Fibroblast of skin of right quadriceps (primary cell): ENCODE data around the gene CALHM6.

Experiments used
- DNase-seq: peaks from one replicate; pipeline ENCODE4 v3.0.0-alpha.2; 2013

The CALHM6 gene

DNA sequence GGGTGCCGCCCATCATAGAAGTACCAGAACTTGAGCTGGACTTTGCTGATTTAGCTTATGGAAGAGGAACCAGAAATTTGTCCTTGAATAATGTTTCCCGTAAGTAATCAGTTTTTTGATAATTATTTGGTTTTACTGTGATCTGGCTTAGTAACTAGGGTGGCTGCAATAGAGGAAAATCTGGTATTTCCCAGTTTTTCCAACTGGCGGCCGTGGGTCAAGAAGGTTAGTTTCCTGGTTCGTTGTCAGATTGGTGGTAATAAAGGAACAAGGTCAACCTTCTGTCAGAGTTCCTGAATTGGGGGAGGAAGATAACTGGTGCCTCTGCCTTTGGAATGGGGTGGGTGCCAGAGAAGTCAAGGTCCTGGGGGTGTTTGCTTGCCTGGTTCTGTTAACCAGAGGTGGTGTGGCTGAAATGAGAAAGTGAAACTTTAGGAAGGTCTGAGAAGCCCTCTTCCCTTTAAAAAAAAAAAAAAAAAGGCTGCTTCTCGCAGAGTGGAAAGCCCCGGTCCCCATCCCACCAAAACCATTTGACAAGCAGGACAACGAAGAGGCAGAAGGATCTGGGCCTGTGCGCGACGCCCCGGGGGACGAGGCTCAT, at the start of gene CALHM6:
Gene CALHM6 (plus strand): TSS at position 45 of the 601 bp plus-strand sequence. CDS start 555 bp downstream, at position 600.
- no peak for DNase-seq

DNA sequence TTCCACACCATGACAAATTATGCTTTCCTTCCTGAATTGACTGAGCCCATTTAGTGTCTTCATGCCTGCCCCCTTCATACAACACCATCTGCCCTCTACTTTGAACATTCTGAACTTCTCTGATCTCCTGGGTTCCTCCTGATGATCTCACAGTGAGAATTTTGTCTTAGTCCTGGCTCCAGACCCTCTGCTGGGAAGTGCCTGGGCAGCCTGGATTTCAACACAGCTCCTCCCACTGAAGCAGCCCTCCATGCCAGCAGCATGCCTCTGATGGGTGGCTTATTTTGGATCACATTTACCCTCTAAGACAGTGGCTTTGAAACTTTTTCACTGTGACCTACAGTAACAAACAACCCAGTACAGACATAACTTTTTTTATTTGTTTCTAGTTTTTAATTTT, 48.9 kb upstream of the CALHM6 start:
- no peak for DNase-seq

DNA sequence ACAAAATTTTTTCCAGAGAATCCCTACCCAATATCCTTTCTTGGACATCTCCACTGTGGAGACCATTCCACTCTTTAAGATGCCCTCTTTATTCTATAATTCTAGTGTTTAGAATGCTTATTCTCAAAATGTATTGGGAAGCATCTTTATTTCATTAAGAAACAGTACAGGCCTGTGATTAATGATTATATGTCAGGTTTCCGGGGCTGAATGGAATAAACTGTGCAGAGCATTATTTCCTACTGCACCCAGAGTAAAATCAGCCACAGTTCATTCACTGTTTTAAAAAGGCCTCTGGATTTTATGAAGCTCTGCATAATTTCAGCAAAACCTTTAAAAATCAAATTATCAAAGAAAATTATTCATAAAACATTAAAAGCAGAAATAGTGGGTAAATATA, 47.8 kb upstream of the CALHM6 start:
- no peak for DNase-seq

DNA sequence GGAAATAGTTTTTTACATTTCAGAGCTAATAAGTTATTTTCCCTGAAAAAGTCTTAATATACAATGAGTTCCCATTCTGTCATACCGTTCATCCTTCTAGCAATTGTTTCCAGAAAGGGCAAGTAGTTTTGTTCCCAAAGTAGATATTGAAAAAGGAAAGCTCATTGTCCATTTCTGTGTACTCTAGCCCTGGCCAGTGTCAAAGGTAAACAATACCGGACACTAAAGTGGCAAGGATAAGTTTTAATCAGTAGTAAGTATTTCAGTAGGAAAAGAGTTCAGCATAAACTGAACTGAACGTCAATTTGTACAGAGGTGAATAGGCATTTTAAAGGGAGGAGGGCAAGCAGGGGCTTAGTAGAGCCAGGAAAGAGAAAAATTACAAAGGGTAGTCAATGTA, 43.5 kb upstream of the CALHM6 start:
- no peak for DNase-seq

DNA sequence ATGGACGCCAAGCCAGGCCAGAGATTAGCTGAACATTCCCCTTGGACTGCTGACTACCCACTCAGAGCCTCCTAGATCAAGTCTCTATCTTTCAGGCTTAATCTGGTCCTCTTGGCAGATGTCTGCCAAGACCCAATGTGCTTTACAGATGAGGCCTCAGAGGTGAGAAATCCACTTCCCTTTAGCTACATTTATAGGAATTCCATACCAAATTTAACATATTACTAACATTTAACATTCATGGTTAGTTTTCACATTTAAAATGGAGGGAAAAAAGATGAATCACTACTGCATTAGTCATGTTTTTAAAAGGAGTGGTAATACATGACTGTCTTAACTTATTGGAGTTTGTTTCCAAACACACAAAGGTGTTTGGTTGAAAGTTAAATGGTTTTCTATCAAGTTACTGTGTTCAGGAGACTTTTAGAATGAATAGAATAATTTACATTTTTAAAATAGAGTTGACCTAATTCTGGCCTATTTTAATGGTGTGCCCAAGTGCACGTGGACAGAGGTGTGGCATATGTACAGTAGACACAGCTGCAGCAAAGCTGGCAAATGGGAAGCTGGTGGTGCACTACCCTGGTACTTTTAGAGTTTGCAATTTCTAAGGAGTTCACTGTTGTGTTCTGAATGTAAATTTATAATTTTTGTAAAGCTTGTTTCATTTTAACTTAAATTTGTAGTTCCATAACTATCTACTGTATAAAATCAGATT, 41.9 kb upstream of the CALHM6 start:
- peak; percentile 50 for DNase-seq

DNA sequence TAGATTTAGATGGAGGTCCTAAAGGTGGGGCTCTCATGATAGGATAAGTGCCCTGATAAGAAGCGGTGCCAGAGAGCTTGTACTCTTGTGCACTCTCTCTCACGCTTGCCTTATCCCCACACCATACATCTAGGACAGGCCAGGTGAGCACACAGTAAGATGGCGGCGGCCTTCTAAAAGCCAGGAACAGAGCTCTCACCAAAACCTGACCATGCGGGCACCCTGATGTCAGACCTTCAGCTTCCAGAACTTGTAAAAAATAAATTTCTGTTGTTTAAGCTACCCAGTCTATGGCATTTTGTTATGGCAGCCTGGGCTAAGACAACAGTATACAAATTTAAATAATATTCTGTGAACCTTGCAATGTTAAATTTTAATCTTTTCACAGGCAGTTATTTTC, 40.8 kb upstream of the CALHM6 start:
- no peak for DNase-seq

DNA sequence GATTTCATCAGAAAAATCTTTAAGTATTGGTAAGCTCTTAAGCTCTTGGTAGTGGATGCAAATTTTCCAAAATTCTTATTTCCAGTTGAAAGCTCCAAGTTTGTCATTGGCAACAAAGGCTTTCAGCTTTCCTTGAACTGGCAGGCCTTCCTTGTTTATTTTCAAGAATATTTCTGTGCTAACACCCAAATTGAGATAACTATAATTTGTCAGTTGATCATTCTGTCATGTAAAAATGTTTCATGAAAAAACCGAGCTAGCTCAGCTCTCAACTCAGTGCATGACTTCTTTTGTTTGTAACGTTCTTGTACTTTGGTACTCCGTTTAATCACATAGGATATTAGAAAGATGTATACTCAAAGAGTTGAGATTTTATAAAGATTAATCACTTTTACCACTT, 38.9 kb upstream of the CALHM6 start:
- DNase-seq, result no peak

DNA sequence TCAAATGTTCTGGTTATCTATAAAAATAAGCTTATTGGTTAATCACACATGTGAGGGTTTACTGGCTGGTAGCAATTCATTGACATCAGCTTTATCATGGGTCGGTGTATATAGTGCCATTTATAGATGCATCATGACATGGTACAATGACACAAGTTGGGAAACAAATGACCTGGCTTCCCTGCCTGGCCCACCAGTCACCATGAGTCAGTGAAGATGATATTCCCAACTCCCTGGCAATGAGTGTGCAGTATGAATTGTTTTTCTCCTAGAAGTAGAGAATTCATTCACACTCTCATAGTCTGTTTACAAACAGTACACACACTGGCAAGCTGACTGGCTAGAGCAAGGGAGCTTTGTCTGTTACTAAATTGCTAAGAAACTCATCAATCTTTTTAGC, 37.2 kb upstream of the CALHM6 start:
- peak; percentile 49 for DNase-seq

DNA sequence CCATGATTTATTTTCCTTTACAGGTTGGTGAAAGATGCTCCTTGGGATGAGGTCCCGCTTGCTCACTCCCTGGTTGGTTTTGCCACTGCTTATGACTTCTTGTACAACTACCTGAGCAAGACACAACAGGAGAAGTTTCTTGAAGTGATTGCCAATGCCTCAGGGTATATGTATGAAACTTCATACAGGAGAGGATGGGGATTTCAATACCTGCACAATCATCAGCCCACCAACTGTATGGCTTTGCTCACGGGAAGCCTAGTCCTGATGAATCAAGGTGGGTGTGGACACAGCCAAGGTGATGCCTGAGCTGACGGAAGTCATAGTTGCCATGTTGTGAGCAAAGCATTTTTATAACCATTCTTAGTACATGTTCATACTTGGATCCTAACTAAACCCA, 34.6 kb upstream of the CALHM6 start:
- DNase-seq, result no peak

DNA sequence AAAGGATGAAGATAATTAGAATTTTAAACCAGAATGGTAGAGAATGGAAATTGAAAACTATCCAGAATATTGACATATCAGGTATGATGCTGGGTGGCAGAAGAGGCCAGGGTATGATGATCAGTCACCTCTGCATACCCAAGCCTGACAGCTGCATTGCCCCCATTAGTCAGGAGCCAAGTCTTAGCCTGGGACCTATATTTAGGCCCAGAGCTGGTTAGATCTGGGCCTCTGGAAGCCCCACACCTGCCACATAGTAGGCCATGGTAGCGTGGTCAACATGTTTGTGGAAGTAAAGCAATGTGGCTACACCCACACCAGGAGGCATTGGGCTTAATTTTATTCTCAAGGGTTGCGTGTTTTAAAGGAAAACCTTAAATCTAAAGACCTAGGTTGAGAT, 32.1 kb upstream of the CALHM6 start:
- DNase-seq, result no peak

DNA sequence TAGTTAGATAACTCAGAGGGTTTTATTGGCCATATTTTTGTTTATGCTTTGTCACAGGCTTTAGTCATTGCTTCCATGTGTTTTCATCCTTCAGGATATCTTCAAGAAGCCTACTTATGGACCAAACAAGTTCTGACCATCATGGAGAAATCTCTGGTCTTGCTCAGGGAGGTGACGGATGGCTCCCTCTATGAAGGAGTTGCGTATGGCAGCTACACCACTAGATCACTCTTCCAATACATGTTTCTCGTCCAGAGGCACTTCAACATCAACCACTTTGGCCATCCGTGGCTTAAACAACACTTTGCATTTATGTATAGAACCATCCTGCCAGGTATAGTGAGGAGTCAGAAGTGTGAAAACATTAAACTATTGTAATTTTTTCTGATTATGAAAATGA, 30.3 kb upstream of the CALHM6 start:
- no peak for DNase-seq

DNA sequence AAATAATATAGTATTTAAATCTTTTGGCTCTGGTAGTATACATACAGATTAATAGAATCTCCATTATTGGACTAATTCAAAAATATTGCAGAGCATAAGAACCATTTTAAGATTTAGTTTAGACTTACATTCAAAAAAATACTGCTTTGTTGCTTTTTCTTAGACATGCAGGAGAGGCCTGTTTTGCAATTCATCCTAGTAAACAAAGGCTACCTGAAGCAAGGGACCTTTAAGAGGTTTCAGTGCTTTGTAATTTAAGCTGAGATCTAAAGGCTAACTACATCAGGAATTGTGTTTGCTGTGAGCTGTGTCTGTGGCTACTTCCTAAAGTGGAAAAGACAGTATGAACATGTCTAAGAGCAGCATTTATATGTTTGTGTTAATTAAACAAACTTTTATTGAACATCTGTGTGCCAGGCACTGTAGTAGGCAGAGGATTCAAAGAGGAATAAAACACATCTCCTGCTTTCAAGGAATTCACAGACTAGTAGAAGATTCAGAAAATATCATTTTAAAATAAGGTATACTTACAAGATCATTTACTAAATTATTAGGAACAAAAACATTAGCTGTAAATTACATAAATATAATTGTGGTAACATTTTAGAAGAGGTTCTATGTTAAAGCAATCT, 29.1 kb upstream of the CALHM6 start:
- no peak for DNase-seq

DNA sequence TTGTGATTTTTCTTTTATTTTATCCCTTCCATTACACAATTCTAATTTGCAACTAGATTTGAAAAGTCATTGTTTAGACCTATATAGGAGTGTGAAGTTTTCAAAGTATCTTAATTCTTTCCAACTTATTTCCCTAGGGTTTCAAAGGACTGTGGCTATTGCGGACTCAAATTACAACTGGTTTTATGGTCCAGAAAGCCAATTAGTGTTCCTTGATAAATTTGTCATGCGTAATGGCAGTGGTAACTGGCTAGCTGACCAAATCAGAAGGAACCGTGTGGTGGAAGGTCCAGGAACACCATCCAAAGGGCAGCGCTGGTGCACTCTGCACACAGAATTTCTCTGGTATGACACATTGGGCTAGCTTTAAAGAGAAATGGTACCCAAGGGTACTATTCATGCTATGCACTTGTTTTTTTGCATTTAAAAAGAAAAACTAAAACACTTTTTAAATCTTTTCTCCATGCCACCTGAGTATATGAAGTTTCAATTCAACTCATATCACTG, 27.9 kb upstream of the CALHM6 start:
- DNase-seq, result no peak

DNA sequence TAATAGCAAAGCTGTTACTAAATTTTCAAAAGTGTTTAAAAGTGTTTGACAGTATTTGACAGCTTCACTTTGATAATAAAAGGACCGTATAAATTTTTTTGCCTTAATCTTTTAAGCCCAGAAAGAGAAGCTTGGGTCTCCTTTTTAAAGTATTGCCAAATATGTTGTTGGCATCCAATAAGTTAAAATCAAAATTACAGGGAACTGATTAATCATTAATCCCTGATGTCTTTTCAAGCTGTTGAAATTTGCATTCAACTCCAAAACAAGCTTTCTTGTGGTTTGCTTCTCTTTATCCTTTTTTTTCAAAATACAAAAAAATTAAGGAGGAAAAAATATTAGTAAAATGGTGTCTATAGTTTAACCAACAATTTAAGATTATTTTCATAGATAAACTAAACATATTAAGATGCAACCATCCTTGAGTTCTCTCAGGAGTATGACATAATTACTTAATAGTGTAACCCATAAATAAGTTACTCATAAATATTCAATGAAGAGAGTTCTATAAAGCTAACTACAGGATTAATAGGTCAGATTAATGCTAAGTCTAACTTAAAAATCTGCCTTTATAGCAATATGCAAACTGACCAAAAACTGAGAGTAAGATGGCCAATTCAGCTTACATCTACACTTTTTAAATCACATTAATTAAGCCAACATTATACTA, 27.0 kb upstream of the CALHM6 start:
- no peak for DNase-seq

DNA sequence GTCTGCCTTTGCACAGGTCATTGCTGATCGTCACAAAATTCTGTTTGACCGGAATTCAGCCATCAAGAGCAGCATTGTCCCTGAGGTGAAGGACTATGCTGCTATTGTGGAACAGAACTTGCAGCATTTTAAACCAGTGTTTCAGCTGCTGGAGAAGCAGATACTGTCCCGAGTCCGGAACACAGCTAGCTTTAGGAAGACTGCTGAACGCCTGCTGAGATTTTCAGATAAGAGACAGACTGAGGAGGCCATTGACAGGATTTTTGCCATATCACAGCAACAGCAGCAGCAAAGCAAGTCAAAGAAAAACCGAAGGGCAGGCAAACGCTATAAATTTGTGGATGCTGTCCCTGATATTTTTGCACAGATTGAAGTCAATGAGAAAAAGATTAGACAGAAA, 24.6 kb upstream of the CALHM6 start:
- no peak for DNase-seq

DNA sequence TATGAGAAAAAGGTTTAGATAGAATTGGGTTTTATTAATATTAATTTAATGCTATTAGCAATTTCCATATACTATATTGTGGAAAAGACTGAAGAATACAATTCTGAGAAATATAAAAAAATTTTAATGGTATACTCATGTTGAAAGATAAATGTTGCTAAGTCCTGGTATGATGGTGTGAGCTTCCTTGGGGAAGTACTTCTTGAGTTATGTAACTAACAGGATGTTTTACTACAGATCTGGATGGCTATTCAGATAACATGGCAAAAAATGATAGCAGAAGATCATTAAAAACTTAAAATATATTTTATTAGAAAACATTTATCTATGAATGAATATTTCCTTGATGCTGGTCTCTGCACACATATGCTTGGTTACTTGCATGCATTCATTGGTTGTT, 23.5 kb upstream of the CALHM6 start:
- DNase-seq, result no peak

DNA sequence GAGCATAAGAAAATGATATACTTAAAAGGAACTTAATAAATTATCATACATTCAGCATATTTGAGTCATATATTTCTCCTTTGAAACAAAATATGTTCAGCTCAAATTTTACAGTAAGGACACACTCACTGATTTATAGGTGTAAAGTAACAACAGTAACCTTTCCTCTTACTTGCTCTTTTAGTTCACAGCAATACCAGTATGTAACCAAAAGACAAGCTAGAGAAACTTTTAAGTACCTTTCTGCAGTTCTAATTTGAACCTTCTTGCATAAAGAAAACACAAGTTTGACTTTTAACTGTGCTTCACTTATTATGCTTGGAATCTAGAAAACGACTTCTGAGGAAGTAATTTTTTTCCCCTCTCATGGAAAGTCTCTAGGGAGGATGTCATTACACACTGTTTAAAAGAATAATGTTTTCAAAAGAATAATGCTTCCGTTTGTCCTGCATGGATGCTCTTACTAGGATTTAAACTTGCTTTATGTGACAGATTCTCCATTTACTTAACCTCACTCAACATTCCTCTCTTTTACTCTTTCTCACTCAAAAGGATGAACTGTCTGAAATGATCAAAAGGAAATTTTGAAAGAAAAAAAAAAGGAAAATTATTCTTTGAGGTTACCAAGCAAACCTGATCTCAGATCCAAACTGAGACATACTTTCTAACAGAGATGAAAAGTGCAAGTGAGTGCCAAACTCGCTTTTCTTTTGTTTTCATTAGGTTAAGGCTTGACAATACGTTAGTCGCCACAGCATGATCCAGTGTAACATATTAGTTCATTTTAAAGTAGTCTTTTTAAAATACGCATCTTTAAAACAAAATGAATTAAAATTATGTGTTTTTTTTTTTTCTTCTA, 22.4 kb upstream of the CALHM6 start:
- DNase-seq, result peak; percentile 17

DNA sequence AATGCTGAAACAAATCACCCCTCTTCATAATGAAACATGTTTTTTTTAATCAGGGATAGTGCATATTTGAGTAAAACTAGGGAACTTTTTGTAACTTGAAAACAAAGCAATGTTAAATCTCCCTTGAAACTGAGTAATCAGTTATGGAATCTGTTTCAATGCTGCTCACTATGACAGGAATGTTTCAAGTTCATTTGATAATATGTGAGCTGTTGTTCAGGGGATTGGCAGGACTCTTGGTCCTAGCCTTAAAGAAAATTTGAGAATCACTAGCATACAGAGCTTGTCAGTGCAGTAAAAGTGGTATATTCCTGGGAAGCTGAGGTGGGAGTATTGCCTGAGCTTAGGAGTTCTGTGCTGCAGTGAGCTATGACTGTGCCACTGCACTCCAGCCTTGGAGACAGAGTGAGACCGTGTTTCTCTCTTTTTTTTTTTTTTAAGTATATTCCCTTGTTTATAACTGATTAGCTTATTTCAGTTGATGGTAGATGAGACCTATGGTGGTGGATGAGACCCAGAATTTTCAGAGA, 21.6 kb upstream of the CALHM6 start:
- DNase-seq, result peak; percentile 63

DNA sequence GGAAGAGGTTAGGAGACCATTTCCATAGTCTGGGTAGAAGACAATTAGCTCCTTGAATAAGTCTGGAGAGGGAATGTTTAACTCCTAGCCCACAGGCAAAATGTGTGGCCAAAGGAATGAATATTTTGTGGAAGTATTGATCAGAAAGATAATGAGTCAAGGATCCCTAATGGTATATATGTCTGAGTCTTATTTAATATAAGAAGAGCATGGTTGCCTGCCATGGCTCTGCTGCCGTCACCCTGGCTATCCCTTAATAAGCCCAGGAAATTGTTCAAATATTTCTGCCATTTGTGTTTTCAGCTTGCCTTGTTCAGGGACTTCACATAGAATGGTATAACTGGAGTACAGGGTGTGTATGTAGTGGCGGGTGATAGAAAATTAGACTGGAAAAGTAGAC, 18.1 kb upstream of the CALHM6 start:
- DNase-seq, result peak; percentile 10

DNA sequence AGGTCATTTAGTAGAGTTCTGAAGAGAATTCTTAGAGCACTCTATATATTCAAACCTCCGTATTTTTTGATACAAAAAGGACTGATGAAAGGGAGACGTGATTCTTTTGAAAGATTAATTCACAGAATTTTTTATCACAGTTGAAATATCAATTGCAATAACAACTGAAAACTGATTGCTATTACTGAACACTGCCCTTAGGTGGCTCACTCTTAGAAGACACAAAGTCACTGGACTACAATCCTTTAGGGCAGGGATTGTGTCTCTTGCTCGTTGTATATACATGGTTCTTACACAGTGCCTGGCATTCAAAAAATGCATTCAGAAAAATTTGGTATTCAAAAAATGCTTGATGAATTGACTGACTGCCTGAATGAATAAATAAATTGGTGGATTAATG, 17.1 kb upstream of the CALHM6 start:
- DNase-seq, result peak; percentile 49

DNA sequence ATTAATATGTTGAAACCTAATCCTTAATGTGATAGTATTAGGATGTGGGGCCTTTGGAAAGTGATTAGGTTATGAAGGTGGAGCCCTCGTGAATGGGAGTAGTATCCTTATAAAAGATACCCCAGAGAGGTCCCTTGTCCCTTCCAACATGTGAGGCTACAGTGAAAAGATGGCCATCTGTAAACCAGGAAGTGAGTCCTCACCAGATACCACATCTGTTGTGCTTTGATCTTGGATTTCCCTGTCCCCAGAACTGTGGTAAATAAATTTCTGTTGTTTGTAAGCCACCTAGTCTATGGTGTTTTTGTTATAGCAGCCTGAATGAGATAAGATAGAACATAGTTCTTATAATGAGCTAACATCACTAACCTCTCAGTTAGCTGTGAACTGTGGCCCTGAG, 16.6 kb upstream of the CALHM6 start:
- DNase-seq, result no peak

DNA sequence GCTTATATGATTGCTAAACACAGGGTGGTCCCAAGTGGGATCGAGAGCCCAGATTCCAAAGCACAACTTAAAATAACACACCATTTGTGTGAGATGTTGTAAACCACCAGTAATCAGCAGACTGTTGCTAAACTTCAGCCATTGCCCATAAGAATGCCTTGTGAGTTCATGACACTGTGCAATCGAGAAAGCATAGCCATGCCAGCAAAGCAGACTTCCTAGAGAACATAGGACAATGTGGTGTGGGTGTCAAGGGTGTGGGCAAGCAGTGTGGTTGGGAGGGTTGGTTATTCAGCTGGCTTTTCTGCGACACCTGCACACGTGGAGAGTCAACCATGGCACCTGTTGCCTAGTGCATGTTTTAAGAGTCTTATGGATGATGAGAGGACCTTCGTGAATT, 16.1 kb upstream of the CALHM6 start:
- no peak for DNase-seq
